Prostate gland (tissue), 2 donors: Measurements from ENCODE around the gene SON. TPM values are rescaled to one million over a fixed set of nuclear protein-coding genes. Genes with fewer than 3 reads are reported as not detected.
"Not testable (repeated sequence)": the region's sequence is repeated elsewhere in the genome, so short reads cannot be mapped to it uniquely, and the experiment has no call there.

Experiments
- DNase-seq: peaks from one replicate; pipeline ENCODE4 v3.0.0-alpha.2; 2019; ENCODE audit warnings: low spot score
- H3K27ac ChIP-seq, 2 donors: fragments of 200-600 bp; sonication (generic); 2 replicates each; pipeline ENCODE4 v1.5.1; 2017 to 2019
- H3K27me3 ChIP-seq: fragments of 200-600 bp; sonication (generic); replicated peaks from 2 replicates; pipeline ENCODE4 v1.5.1; 2019; ENCODE audit not compliant: insufficient read depth
- H3K36me3 ChIP-seq, 2 donors: fragments of 200-600 bp; sonication (generic); 1 replicate in 1 of 2; 2 replicates in 1 of 2; pipeline versions ENCODE4 v1.5.1 to v1.8.1; 2017 to 2019
- H3K4me1 ChIP-seq: fragments of 200-600 bp; sonication (generic); replicated peaks from 2 replicates; pipeline ENCODE4 v1.5.1; 2019
- H3K4me3 ChIP-seq, 2 donors: fragments of 200-600 bp; sonication (generic); 2 replicates each; pipeline ENCODE4 v1.5.1; 2017 to 2019
- H3K9me3 ChIP-seq: fragments of 200-600 bp; sonication (generic); 2 replicates; pipeline ENCODE4 v1.5.1; 2017
- CTCF ChIP-seq, 4 experiments: fragments of 200-600 bp in 2 of 4; fragments of 450-650 bp in 2 of 4; sonication (generic) in 2 of 4; IDR thresholded peaks; 1 replicate in 3 of 4; 2 replicates in 1 of 4; pipeline ENCODE4 v1.5.1; 2016 to 2019; ENCODE audit warnings: antibody characterized with exemption in 4 of 4, mild to moderate bottlenecking in 2 of 4, moderate library complexity in 2 of 4
- POLR2A ChIP-seq: fragments of 450-650 bp; IDR thresholded peaks from one replicate; pipeline ENCODE4 v1.6.1; 2016; ENCODE audit warnings: antibody characterized with exemption, mild to moderate bottlenecking
- POLR2AphosphoS5 ChIP-seq: sonication (generic); formaldehyde crosslinking; IDR thresholded peaks from one replicate; pipeline ENCODE4 v1.6.1; 2017; ENCODE audit warnings: antibody characterized with exemption
- WGBS: methylation state at CpG from one replicate; pipeline ENCODE4 v1.1.5; 2018; 5-methylcytosine and 5-hydroxymethylcytosine counted together
- intact Hi-C: fragments of 100-400 bp; cut with DNase I; formaldehyde crosslinking; loops from one replicate; pipeline ENCODE4 v1.14.2; 2022
- total RNA-seq, 2 donors: library from RNA; depleted of rRNA; stranded (reverse); fragments of >200 nt; gene quantifications; one replicate each; pipeline ENCODE4 v1.1.0, GENCODE V29; 2016

The SON gene
- total RNA-seq, 2 donors from 2014 or later = 213 to 222 TPM

GRCh38 chr21:33618407-33618806, 75.6 kb downstream of the SON start:
- TF ChIP-seq POLR2A = no peak
- no peak for TF ChIP-seq POLR2AphosphoS5
- TF ChIP-seq CTCF (IDR thresholded peaks at IDR 0.05) = no peak
- no peaks in the 10 kb centered on the region for H3K4me1 ChIP-seq
- H3K9me3 ChIP-seq = no peaks in the 10 kb centered on the region
- H3K27ac ChIP-seq = no peak overlapping the region
- no peak for DNase-seq
- no peaks in the 10 kb centered on the region for H3K27me3 ChIP-seq
- H3K4me3 ChIP-seq = no peak overlapping the region
- WGBS = 98% methylated on average over 2 of the region's 2 CpGs
- no peaks in the 10 kb centered on the region for H3K36me3 ChIP-seq
- intact Hi-C loops = no loop called here

- no peaks in the 10 kb centered on the region for H3K4me1 ChIP-seq
- 88% methylated on average over 4 of the region's 4 CpGs for WGBS
- no peak overlapping the region for H3K4me3 ChIP-seq
- H3K27ac ChIP-seq = no peak overlapping the region
- no peak for TF ChIP-seq CTCF (IDR thresholded peaks at IDR 0.05)
- no peak for TF ChIP-seq POLR2A
- TF ChIP-seq POLR2AphosphoS5 = no peak
- intact Hi-C loops = no loop called here
- no peak for DNase-seq
- H3K36me3 ChIP-seq = no peaks in the 10 kb centered on the region
- H3K27me3 ChIP-seq = no peaks in the 10 kb centered on the region
- H3K9me3 ChIP-seq = no peaks in the 10 kb centered on the region
These were observed 76.9 kb downstream of the SON start for GRCh38 chr21:33619726-33620125.

DNA sequence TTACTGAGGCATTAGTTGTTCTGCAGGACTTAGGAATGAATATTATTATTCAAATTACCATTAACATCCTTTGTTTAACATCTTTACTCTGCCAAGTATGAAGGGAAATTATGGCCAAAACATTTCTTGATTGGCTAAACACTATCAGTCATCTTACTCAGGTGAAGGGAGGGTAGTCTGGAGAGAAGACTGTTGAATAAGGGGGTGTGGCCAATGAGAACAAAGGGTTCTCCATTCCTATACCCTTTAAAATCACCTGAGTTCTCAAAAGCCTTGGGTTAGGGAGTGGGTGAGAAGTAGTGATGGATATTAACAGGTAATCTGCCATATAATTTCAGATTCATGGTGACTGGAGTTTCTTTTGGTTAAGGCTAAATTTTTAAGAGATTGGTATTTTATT, 79.4 kb downstream of the SON start:
- DNase-seq = no peak
- intact Hi-C loops = no loop called here
- no peaks in the 10 kb centered on the region for H3K9me3 ChIP-seq
- H3K4me1 ChIP-seq = no peaks in the 10 kb centered on the region
- H3K36me3 ChIP-seq = no peaks in the 10 kb centered on the region
- no peak overlapping the region for H3K27ac ChIP-seq
- TF ChIP-seq POLR2AphosphoS5 (no peak), CTCF (IDR thresholded peaks at IDR 0.05) (no peak)
- no peaks in the 10 kb centered on the region for H3K27me3 ChIP-seq
- no peak overlapping the region for H3K4me3 ChIP-seq

GRCh38 chr21:33626151-33626550, 83.3 kb downstream of the SON start:
- H3K4me3 ChIP-seq, H3K27me3 ChIP-seq, H3K9me3 ChIP-seq, H3K4me1 ChIP-seq, intact Hi-C loops, H3K36me3 ChIP-seq, H3K27ac ChIP-seq, DNase-seq: not testable (repeated sequence)
- 92% methylated on average over 7 of the region's 7 CpGs for WGBS

Other genes with a start within 250 kb of the SON start
- 10 to 100 TPM; 29.8 to 34.4 TPM for gene IFNAR1, start 218.1 kb upstream of the SON start, total RNA-seq
- 100 to 1,000 TPM in 1 of 2 donors, 10 to 100 TPM in 1; 88.1 to 122 TPM for gene IFNGR2, start 139.6 kb upstream of the SON start, total RNA-seq
- 10 to 100 TPM; 65.9 to 67.4 TPM for gene TMEM50B, start 63.1 kb upstream of the SON start, total RNA-seq
- gene DNAJC28, start 51.3 kb upstream of the SON start, total RNA-seq = 1 to 10 TPM; 2.3 to 4.4 TPM
- 10 to 100 TPM; 55.9 to 65.3 TPM for gene GART, start 921 bp upstream of the SON start, total RNA-seq
- 10 to 100 TPM; 11.6 to 16.8 TPM for gene DONSON, start 45.6 kb downstream of the SON start, total RNA-seq
- gene CRYZL1, start 98.7 kb downstream of the SON start, total RNA-seq = 10 to 100 TPM; 22.3 to 28.9 TPM
- gene ITSN1, start 99.5 kb downstream of the SON start, total RNA-seq = 10 to 100 TPM; 14.8 to 44.9 TPM